ENCODE measurements around the gene FAM83D.

The FAM83D gene

DNA sequence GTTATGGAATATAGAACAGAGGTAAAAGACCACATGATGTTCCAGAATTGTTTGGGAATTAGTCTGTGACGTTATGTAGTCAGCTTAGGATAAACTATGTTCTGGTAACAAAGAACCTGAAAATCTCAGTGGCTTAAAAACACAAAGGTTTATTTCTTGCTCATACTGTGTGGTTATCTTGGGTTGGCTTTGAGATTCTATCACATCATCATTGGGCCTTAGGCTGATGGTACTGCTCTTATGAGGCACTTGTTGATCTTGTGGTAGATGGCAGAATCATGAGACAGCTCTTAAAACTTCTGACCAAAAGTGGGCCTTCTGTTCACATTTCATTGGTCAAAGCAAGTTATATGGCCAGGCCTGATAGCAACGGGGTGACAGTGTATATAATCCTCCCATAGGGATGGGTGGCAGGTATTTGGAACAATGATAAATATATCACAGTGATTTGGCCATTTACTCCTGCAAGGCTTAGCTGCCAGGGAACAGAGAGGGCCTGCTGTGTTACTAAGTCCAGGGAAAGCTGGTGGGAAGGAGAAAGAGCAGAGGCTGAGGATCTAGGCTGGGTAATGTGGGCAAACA is 49.4 kb downstream of the FAM83D start:
- Histone ChIP-seq H3K27me3 (ENCODE audit: control insufficient read depth, insufficient read depth, low read length) (no peaks in the 10 kb centered on the region), H3K9me3 (ENCODE audit: control insufficient read depth, low read depth, low read length) (no peaks in the 10 kb centered on the region), H3K4me3 (ENCODE audit: low read length) (no peak overlapping the region), H3K36me3 (ENCODE audit: control insufficient read depth, low read depth, low read length) (peaks cover 49% of the 10 kb centered on the region), H3K27ac (ENCODE audit: low read length) (no peak overlapping the region), H3K9ac (ENCODE audit: low read length) (no peak overlapping the region), H3K4me1 (ENCODE audit: control insufficient read depth, low read depth, low read length) (no peaks in the 10 kb centered on the region)

DNA sequence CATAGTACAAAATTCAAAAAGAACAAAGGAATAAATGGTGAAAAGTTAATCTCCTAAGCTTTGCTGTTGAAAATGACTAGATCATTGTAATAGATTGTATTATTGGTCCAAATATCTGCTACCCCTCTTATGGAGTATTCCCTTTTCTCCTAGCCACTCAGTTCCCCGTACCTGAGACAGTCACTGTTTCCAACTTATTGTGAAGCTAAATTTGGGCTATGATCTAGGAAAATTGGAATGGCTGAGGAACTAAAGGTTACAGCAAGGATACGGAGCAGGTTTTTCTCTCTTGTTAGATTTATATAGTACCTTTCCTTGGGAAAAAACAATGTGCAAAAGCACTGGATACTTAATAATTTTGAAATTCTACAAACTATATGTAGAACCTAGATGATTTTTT is 53.2 kb downstream of the FAM83D start:
- Histone ChIP-seq H3K4me1 (ENCODE audit: control insufficient read depth, low read depth, low read length) (no peaks in the 10 kb centered on the region), H3K9ac (ENCODE audit: low read length) (no peak overlapping the region), H3K27me3 (ENCODE audit: control insufficient read depth, insufficient read depth, low read length) (no peaks in the 10 kb centered on the region), H3K27ac (ENCODE audit: low read length) (no peak overlapping the region), H3K4me3 (ENCODE audit: low read length) (no peak overlapping the region), H3K9me3 (ENCODE audit: control insufficient read depth, low read depth, low read length) (no peaks in the 10 kb centered on the region), H3K36me3 (ENCODE audit: control insufficient read depth, low read depth, low read length) (peaks cover 22% of the 10 kb centered on the region)

DNA sequence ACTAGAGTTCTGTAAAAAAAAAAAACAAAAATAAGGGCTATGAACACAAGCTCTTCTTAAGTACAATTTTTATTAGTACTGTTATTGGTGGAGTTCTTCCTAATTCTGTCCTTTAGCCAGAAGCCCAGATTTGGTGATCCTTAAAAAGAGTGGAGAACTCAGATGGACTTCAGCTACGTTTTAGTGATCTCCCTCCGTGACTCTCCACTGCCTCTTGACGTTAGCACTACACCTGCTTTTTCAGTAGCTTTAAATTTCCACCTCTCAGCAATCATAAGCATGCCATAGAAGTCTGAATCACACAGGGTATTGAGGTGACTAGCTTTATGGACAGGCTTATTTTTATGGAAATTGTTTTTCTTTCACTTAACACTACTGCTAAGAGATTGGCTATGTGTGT is 53.6 kb downstream of the FAM83D start:
- Histone ChIP-seq H3K9me3 (ENCODE audit: control insufficient read depth, low read depth, low read length) (no peaks in the 10 kb centered on the region), H3K27ac (ENCODE audit: low read length) (no peak overlapping the region), H3K9ac (ENCODE audit: low read length) (no peak overlapping the region), H3K4me3 (ENCODE audit: low read length) (no peak overlapping the region), H3K27me3 (ENCODE audit: control insufficient read depth, insufficient read depth, low read length) (no peaks in the 10 kb centered on the region), H3K4me1 (ENCODE audit: control insufficient read depth, low read depth, low read length) (no peaks in the 10 kb centered on the region), H3K36me3 (ENCODE audit: control insufficient read depth, low read depth, low read length) (peaks cover 22% of the 10 kb centered on the region)

DNA sequence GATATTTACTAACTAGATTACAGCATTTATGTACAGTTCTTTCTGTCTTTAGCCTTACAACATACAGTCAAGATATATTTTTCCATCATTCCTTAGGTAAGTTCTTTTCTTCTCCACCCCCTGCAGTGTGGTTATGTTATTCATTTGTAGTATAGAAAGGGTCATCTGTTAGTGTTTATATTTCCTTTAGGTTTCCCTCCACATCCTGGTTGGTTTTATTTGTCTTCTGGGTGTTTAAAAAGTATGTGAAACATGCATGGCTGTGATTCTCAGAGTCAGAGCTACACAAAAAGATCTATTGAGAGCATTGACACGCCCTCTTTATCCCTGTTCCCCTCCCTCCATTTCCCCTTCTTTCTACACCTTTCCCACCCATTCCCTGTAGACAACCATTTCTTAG is 56.1 kb downstream of the FAM83D start:
- Histone ChIP-seq H3K4me3 (ENCODE audit: low read length) (no peak overlapping the region), H3K27me3 (ENCODE audit: control insufficient read depth, insufficient read depth, low read length) (no peaks in the 10 kb centered on the region), H3K27ac (ENCODE audit: low read length) (no peak overlapping the region), H3K9me3 (ENCODE audit: control insufficient read depth, low read depth, low read length) (no peaks in the 10 kb centered on the region), H3K9ac (ENCODE audit: low read length) (no peak overlapping the region), H3K36me3 (ENCODE audit: control insufficient read depth, low read depth, low read length) (peaks cover 20% of the 10 kb centered on the region), H3K4me1 (ENCODE audit: control insufficient read depth, low read depth, low read length) (no peaks in the 10 kb centered on the region)

DNA sequence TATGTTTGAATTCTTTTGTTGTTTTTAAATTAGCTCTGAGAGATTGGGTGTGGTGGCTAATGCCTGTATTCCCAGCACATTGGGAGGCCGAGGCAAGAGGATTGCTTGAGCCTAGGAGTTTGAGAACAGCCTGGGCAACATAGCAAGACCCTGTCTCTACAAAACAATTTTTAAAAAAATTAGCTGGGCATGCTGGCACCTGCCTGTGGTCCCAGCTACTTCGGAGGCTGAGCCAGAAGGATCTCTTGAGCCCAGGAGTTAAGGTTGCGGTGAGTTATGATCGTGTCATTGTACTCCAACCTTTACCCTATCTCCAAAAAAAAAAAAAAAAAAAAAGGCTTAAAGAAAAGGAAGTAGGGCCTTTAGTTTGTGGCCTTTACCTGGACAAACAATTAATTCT is 58.8 kb downstream of the FAM83D start:
- Histone ChIP-seq H3K27me3 (ENCODE audit: control insufficient read depth, insufficient read depth, low read length) (no peaks in the 10 kb centered on the region), H3K9me3 (ENCODE audit: control insufficient read depth, low read depth, low read length) (no peaks in the 10 kb centered on the region), H3K4me1 (ENCODE audit: control insufficient read depth, low read depth, low read length) (peaks cover 6% of the 10 kb centered on the region), H3K9ac (ENCODE audit: low read length) (no peak overlapping the region), H3K36me3 (ENCODE audit: control insufficient read depth, low read depth, low read length) (peaks cover 24% of the 10 kb centered on the region), H3K27ac (ENCODE audit: low read length) (no peak overlapping the region), H3K4me3 (ENCODE audit: low read length) (no peak overlapping the region)

DNA sequence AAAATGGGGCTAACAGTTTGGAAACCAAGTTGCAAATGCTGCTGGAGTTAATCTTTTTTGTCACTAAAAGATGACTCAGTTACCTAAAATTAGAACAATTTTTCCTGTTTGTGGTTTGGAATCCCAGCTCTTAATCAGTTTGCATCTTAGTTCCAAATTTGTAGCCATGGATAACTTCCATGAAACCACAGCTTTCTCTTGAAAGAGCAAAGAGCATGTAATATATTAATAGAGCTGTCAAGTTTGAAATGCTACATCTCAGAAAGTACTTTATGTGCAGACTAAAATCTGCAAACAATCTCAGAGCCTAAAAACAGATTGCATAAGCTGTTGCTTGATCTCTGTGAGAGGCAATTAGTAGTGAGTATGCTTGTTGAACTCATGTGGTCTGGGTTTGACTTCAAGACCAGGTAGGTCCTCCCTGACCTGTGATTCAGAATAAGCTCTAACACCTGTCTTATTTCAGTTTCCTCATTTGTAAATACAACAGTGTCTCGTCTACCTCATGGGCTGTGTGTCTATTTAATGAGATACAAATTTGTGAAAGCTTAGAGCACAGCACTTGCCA is 59.5 kb downstream of the FAM83D start:
- H3K9ac ChIP-seq (ENCODE audit: low read length) = no peak overlapping the region
- H3K4me1 ChIP-seq (ENCODE audit: control insufficient read depth, low read depth, low read length) = peaks cover 6% of the 10 kb centered on the region
- no peak overlapping the region for H3K27ac ChIP-seq (ENCODE audit: low read length)
- H3K9me3 ChIP-seq (ENCODE audit: control insufficient read depth, low read depth, low read length) = no peaks in the 10 kb centered on the region
- H3K4me3 ChIP-seq (ENCODE audit: low read length) = no peak overlapping the region
- H3K27me3 ChIP-seq (ENCODE audit: control insufficient read depth, insufficient read depth, low read length) = no peaks in the 10 kb centered on the region
- H3K36me3 ChIP-seq (ENCODE audit: control insufficient read depth, low read depth, low read length) = peaks cover 26% of the 10 kb centered on the region

DNA sequence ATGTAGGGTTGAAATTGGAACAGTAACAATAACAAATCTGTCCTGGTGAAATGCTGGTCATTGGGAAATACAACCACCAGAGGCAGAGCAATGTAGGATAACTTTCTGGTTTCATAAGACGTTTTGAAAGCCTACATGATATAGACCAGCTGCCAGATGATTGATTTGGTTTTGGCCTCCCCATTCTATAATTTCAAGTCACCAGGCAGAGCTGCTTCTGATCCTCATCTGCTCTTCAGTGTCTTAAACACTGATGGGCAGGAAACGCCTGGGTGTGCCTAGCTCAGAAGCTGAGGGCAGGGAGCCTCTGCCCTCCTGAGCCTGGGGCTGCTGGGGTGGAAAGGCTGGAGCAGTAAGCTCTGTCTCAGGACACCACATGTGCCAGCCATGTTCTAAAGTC is 60.4 kb downstream of the FAM83D start:
- Histone ChIP-seq H3K27ac (ENCODE audit: low read length) (no peak overlapping the region), H3K9me3 (ENCODE audit: control insufficient read depth, low read depth, low read length) (no peaks in the 10 kb centered on the region), H3K27me3 (ENCODE audit: control insufficient read depth, insufficient read depth, low read length) (no peaks in the 10 kb centered on the region), H3K36me3 (ENCODE audit: control insufficient read depth, low read depth, low read length) (peaks cover 29% of the 10 kb centered on the region), H3K9ac (ENCODE audit: low read length) (no peak overlapping the region), H3K4me1 (ENCODE audit: control insufficient read depth, low read depth, low read length) (peaks cover 6% of the 10 kb centered on the region), H3K4me3 (ENCODE audit: low read length) (no peak overlapping the region)

DNA sequence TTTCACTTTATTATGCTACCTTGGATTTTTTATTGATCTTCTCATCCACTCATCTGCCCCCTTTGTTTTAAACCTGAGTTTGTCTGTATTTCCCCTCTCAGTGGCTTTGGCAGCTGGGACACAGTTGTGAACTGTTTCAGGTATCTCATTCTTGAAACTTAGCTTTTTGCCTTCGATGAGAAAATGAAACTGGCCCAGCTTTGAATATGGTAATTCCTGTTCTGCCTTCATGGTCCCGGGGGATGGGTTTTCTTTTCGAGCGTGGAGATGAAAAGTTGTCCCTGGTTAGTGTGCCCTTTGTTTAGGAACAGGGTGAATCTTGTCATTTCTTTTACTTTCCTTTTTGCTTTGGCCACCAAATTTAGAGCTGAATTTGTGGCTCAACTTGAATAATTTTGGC is 61.6 kb downstream of the FAM83D start:
- no peaks in the 10 kb centered on the region for H3K27me3 ChIP-seq (ENCODE audit: control insufficient read depth, insufficient read depth, low read length)
- H3K4me1 ChIP-seq (ENCODE audit: control insufficient read depth, low read depth, low read length) = peaks cover 6% of the 10 kb centered on the region
- peaks cover 30% of the 10 kb centered on the region for H3K36me3 ChIP-seq (ENCODE audit: control insufficient read depth, low read depth, low read length)
- H3K9ac ChIP-seq (ENCODE audit: low read length) = no peak overlapping the region
- no peaks in the 10 kb centered on the region for H3K9me3 ChIP-seq (ENCODE audit: control insufficient read depth, low read depth, low read length)
- H3K27ac ChIP-seq (ENCODE audit: low read length) = no peak overlapping the region
- no peak overlapping the region for H3K4me3 ChIP-seq (ENCODE audit: low read length)

DNA sequence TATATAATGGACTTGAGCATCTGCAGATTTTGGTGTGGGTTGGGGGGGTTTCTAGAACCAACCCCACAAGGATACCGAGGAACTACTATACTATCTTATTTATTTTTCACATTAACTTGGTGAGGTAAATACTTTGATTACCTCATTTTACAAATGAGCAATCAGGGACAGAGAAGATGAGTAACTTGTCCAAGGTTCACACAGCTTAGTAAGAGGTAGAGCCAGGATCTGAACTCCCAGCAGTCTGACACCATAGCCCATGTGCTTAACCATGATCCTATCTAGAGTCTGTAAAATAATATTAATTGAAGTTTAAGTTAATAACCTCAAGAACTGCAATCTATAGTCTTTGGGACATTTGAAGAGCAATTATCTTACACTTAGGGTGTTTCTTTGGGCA is 64.5 kb downstream of the FAM83D start:
- H3K4me1 ChIP-seq (ENCODE audit: control insufficient read depth, low read depth, low read length) = peaks cover 6% of the 10 kb centered on the region
- H3K27me3 ChIP-seq (ENCODE audit: control insufficient read depth, insufficient read depth, low read length) = no peaks in the 10 kb centered on the region
- H3K4me3 ChIP-seq (ENCODE audit: low read length) = no peak overlapping the region
- H3K36me3 ChIP-seq (ENCODE audit: control insufficient read depth, low read depth, low read length) = peaks cover 23% of the 10 kb centered on the region
- no peak overlapping the region for H3K9ac ChIP-seq (ENCODE audit: low read length)
- H3K9me3 ChIP-seq (ENCODE audit: control insufficient read depth, low read depth, low read length) = no peaks in the 10 kb centered on the region
- no peak overlapping the region for H3K27ac ChIP-seq (ENCODE audit: low read length)

DNA sequence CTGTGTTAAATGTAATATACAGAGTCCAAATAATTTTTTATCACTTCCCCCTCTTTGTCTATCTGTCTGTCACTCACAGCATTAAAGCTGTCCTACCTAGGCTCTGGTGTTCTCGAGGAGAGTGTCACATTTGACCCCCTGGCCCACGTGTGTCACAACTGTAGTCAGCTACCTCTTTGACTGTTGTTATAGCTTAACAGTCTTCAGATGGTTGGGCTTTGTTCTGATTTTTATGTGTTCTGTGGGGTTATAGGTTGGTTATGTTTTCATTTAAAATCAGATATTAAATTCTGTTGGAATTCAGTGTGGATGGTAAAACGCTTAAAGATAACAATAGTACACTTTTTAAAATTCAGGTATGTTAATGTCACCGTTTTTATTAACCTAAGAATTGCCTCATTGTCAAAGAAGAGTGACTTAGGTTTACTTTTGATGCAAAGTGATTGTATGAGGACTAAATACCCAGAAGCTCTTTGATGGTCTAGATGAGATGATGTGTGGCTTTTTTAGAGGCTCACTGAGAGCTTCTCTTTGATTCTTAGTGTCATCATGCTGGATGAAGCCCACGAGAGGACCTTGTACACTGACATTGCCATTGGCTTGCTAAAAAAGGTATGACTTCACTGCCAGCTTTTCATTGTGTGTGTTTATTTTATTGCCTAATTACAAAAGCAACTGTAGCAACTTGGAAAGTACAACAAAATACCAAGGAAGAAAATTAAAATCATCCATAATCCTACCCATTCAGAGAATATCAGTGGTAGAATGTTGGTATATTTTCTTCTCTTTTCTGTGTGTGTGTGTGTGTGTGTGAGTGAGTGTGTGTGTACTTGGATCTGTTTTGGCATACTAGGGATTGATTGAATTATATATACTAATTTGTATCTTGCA is 65.8 kb downstream of the FAM83D start:
- Histone ChIP-seq H3K27me3 (ENCODE audit: control insufficient read depth, insufficient read depth, low read length) (no peaks in the 10 kb centered on the region), H3K36me3 (ENCODE audit: control insufficient read depth, low read depth, low read length) (peaks cover 30% of the 10 kb centered on the region), H3K9me3 (ENCODE audit: control insufficient read depth, low read depth, low read length) (no peaks in the 10 kb centered on the region), H3K4me3 (ENCODE audit: low read length) (no peak overlapping the region), H3K9ac (ENCODE audit: low read length) (no peak overlapping the region), H3K4me1 (ENCODE audit: control insufficient read depth, low read depth, low read length) (peaks cover 6% of the 10 kb centered on the region), H3K27ac (ENCODE audit: low read length) (no peak overlapping the region)

DNA sequence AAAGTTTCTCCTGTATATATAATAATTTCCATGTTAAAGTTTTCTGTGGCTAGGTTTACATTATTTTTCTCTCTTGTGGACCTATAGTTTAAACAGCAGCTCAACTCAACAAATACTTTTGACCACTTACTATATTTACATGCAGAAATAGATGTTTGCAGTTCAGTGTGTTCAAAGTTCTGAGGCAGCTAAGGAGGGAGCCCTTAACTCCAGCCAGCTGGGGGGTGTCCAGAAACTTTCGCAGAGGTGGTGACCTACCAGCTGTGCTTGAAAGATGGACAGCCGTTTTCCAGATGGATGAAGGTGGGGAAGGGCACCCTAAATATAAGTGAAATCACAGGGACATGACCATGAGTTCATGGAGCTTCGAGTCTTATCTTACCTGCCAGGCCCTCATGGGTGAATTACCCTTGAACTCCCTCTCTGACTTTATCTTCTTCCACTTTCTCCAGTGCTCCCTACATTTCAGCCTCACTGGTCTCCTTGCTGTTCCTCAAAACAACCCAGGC is 69.4 kb downstream of the FAM83D start:
- no peak overlapping the region for H3K27ac ChIP-seq (ENCODE audit: low read length)
- no peaks in the 10 kb centered on the region for H3K27me3 ChIP-seq (ENCODE audit: control insufficient read depth, insufficient read depth, low read length)
- no peak overlapping the region for H3K9ac ChIP-seq (ENCODE audit: low read length)
- no peak overlapping the region for H3K4me3 ChIP-seq (ENCODE audit: low read length)
- no peaks in the 10 kb centered on the region for H3K4me1 ChIP-seq (ENCODE audit: control insufficient read depth, low read depth, low read length)
- H3K9me3 ChIP-seq (ENCODE audit: control insufficient read depth, low read depth, low read length) = no peaks in the 10 kb centered on the region
- peaks cover 41% of the 10 kb centered on the region for H3K36me3 ChIP-seq (ENCODE audit: control insufficient read depth, low read depth, low read length)
